ENCODE data around the gene SUN2.

GRCh38 chr22:38793317-38793716 lies 37.5 kb upstream of the SUN2 start:
- TF ChIP-seq EZH2 (optimal IDR thresholded peaks at IDR 0.05; ENCODE audit: low read depth, low read length) (no peak), EZH2phosphoT487 (IDR thresholded peaks at IDR 0.05; ENCODE audit: low read length) (no peak)

All from MM.1S (cell line).